NOMO-1 treated with DMSO at 0.1 percent for 48 hours (cell line): ENCODE results near the gene TMIGD3.

Experiments
- DNase-seq: peaks from one replicate; lab custom pipeline; 2025; ENCODE audit not compliant: unreplicated experiment; lab: John Stamatoyannopoulos, UW

TMIGD3 gene

GRCh38 chr1:111476214-111476613 lies 27.2 kb downstream of the TMIGD3 start:
- DNase-seq: no peak

- peak; percentile 21 for DNase-seq
Observed at GRCh38 chr1:111475701-111476100, 27.7 kb downstream of the TMIGD3 start.

GRCh38 chr1:111474521-111474920 lies 28.9 kb downstream of the TMIGD3 start:
- no peak for DNase-seq

GRCh38 chr1:111474106-111474505 lies 29.3 kb downstream of the TMIGD3 start:
- no peak for DNase-seq

GRCh38 chr1:111471538-111471937 lies 31.9 kb downstream of the TMIGD3 start:
- DNase-seq: no peak

GRCh38 chr1:111471012-111471411 lies 32.4 kb downstream of the TMIGD3 start:
- DNase-seq: peak; percentile 99

- no peak for DNase-seq
Observed at GRCh38 chr1:111470596-111470995, 32.8 kb downstream of the TMIGD3 start.

- DNase-seq: no peak
Observed at GRCh38 chr1:111469539-111469938, 33.9 kb downstream of the TMIGD3 start.

- no peak for DNase-seq
Observed at GRCh38 chr1:111468717-111469100, 34.7 kb downstream of the TMIGD3 start.

GRCh38 chr1:111467865-111468716 lies 35.3 kb downstream of the TMIGD3 start:
- DNase-seq: no peak

- DNase-seq: no peak
Observed at GRCh38 chr1:111466480-111466879, 37.0 kb downstream of the TMIGD3 start.

GRCh38 chr1:111465754-111466153 lies 37.7 kb downstream of the TMIGD3 start:
- DNase-seq: no peak

- DNase-seq: no peak
Observed at GRCh38 chr1:111463029-111463683, 40.3 kb downstream of the TMIGD3 start.

- DNase-seq: no peak
Observed at GRCh38 chr1:111462370-111463028, 40.9 kb downstream of the TMIGD3 start.

GRCh38 chr1:111461765-111462164 lies 41.7 kb downstream of the TMIGD3 start:
- no peak for DNase-seq

- DNase-seq: no peak
Observed at GRCh38 chr1:111455642-111456031, 47.8 kb downstream of the TMIGD3 start.

- no peak for DNase-seq
Observed at GRCh38 chr1:111454859-111455641, 48.4 kb downstream of the TMIGD3 start.

GRCh38 chr1:111453706-111454105 lies 49.7 kb downstream of the TMIGD3 start:
- DNase-seq: no peak

- DNase-seq: no peak
Observed at GRCh38 chr1:111452581-111452980, 50.9 kb downstream of the TMIGD3 start.

GRCh38 chr1:111450185-111450584 lies 53.2 kb downstream of the TMIGD3 start:
- no peak for DNase-seq

- no peak for DNase-seq
Observed at GRCh38 chr1:111449703-111450017, 53.8 kb downstream of the TMIGD3 start.
